ENCODE results near the gene KDM5A.

- TF ChIP-seq, protein P1, sequence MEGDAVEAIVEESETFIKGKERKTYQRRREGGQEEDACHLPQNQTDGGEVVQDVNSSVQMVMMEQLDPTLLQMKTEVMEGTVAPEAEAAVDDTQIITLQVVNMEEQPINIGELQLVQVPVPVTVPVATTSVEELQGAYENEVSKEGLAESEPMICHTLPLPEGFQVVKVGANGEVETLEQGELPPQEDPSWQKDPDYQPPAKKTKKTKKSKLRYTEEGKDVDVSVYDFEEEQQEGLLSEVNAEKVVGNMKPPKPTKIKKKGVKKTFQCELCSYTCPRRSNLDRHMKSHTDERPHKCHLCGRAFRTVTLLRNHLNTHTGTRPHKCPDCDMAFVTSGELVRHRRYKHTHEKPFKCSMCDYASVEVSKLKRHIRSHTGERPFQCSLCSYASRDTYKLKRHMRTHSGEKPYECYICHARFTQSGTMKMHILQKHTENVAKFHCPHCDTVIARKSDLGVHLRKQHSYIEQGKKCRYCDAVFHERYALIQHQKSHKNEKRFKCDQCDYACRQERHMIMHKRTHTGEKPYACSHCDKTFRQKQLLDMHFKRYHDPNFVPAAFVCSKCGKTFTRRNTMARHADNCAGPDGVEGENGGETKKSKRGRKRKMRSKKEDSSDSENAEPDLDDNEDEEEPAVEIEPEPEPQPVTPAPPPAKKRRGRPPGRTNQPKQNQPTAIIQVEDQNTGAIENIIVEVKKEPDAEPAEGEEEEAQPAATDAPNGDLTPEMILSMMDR (conservative IDR thresholded peaks at IDR 0.05 in 1 of 2, IDR thresholded peaks at IDR 0.05 in 1 of 2; ENCODE audit: low read depth in 1 of 2, low read length in 2 of 2) = no peak
- TF ChIP-seq EZH2 (IDR thresholded peaks at IDR 0.05; ENCODE audit: low read length, missing control alignments) = no peak
Observed at GRCh38 chr12:254912-255311, 134.2 kb downstream of the KDM5A start.

Data from fibroblast of lung (primary cell).